GM18909 (cell line): ENCODE data around the gene DOCK3.

Source experiments
- ATAC-seq: cut with Tn5 transposase; IDR thresholded peaks from one replicate; pipeline ENCODE4 v1.9.1; 2021; ENCODE audit warnings: mild to moderate bottlenecking; ENCODE audit not compliant: unreplicated experiment, poor library complexity

The DOCK3 gene

DNA sequence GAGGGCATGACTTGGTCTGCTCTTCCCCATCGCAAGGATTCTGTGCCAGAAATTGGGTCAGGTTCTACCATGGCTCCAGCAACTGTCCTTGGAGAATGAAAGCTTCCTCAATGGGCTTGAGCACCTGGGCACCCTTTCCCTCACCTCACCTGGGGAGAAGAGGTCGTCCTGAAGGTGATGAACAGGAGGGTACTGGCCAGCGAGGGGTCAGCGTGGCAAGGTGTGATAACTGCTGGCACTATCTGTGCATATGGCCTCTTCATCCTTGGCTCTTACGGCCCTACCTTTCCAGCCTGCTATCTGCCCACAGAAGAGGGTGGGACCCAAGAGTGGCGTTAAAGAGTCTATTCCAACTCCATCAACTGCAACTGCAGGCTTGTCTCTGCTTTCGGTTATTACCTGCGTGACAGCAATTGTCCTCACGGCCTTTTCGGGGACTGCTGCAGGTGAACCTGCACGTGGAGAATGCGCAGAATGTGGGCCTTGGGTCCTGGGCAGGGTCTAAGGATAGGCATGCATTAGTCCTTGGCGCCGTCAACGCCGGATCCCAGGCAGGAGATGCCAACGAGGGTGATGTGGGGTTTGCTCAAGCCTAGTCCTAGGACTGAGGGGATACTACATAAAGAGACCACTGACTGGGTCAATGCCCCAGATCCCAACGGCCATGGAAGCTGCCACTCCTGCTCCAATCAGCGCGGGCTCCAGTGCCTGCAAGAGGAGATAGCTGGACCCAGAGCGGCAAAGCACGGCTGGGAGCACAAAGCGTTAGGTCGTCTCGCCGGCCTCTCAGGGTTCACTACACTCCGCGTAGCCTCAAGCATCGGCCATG, 715.7 kb downstream of the DOCK3 start:
- peak; percentile 19 for ATAC-seq

DNA sequence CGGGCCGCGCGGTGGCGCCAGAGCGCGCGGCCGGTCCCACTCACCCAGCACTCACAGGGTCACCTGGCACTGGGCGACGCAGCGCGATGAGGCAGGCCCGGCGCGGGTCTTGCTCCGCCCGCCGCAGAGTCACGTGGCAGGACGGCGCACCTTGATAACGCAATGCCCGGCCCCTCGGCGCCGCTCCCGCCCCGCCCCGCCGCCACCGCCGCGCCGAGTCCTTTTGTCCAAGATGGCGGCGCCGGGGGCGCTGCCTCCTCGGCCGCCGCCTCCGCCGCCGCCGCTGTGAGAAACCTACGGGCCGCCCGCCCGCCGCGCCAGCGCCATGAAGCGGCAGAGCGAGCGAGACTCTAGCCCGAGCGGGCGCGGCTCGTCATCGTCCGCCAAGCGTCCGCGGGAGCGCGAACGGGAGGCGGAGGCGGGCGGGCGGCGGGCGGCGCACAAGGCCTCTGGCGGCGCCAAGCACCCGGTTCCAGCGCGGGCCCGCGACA, 716.4 kb downstream of the DOCK3 start, which contains the start of gene RBM15B:
TSS of gene RBM15B (plus strand) at position 211 of the 491 bp plus-strand sequence. CDS start at position 326, 115 bp downstream.
- ATAC-seq = peak; percentile 93

DNA sequence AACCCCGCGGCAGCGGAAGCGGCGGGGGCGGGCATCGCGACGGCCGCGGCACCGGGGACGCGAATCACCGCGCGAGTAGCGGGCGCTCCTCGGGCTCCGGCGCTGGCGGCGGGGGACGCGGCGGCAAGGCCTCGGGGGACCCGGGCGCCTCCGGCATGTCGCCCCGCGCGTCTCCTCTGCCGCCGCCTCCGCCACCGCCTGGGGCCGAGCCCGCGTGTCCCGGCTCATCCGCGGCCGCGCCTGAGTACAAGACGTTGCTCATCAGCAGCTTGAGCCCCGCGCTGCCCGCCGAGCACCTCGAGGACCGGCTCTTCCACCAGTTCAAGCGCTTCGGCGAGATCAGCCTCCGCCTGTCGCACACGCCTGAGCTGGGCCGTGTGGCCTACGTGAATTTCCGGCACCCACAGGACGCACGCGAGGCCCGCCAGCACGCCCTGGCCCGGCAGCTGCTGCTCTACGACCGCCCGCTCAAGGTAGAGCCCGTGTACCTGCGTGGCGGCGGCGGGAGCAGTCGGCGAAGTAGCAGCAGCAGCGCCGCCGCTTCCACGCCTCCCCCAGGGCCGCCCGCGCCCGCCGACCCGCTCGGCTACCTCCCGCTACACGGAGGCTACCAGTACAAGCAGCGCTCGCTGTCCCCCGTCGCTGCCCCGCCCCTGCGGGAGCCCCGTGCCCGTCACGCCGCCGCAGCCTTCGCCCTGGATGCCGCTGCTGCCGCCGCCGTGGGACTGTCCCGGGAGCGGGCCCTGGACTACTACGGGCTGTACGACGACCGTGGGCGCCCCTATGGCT, 717.0 kb downstream of the DOCK3 start:
- ATAC-seq = peak; percentile 9

DNA sequence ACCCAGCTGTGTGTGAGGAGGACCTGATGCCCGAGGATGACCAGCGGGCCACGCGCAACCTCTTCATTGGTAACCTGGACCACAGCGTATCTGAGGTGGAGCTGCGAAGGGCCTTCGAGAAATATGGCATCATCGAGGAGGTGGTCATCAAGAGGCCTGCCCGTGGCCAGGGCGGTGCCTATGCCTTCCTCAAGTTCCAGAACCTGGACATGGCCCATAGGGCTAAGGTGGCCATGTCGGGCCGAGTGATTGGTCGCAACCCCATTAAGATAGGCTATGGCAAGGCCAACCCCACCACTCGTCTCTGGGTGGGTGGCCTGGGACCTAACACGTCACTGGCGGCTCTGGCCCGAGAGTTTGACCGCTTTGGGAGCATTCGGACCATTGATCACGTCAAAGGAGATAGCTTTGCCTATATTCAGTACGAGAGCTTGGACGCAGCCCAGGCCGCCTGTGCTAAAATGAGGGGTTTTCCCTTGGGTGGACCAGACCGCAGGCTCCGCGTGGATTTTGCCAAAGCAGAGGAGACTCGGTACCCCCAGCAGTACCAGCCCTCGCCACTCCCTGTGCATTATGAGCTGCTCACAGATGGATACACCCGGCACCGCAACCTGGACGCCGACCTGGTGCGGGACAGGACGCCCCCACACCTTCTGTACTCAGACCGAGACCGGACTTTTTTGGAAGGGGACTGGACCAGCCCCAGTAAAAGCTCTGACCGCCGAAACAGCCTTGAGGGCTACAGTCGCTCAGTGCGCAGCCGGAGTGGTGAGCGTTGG, 717.8 kb downstream of the DOCK3 start:
- ATAC-seq = no peak

DNA sequence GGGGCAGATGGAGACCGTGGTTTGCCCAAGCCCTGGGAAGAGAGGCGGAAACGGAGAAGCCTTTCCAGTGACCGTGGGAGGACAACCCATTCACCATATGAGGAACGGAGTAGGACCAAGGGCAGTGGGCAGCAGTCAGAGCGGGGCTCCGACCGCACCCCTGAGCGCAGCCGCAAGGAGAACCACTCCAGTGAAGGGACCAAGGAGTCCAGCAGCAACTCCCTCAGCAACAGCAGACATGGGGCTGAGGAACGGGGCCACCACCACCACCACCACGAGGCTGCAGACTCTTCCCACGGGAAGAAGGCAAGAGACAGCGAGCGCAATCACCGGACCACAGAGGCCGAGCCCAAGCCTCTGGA, 718.4 kb downstream of the DOCK3 start:
- no peak for ATAC-seq

DNA sequence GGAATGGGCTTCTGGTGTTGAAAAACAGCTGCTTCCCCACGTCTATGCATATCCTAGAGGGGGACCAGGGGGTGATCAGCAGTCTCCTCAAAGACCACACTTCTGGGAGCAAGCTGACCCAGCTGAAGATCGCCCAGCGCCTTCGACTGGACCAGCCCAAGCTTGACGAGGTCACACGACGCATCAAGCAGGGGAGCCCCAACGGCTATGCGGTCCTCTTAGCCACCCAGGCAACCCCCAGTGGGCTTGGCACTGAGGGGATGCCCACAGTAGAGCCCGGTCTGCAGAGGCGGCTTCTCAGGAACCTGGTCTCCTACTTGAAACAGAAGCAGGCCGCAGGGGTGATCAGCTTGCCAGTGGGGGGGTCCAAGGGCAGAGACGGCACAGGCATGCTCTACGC, 718.8 kb downstream of the DOCK3 start:
- ATAC-seq = no peak

DNA sequence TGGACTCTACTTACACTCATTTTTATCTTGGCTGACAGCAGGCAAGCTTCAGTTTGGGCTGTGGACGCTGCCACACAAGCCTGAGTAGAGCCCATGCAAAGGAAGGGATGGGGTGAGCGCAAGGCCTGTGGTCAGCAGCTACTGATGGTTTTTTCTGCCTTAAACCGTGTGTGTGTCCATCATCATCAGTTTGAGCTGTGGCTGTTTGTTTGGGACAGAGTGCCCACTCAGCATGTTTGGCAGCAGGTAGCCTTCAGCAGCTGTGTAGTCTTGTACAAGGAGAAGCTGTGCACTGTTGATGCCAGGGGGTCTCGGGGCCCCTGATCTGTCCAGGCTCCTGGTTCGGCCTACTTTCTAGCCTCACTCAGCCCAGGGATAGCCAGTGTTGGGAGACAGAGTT, 719.8 kb downstream of the DOCK3 start:
- no peak for ATAC-seq

DNA sequence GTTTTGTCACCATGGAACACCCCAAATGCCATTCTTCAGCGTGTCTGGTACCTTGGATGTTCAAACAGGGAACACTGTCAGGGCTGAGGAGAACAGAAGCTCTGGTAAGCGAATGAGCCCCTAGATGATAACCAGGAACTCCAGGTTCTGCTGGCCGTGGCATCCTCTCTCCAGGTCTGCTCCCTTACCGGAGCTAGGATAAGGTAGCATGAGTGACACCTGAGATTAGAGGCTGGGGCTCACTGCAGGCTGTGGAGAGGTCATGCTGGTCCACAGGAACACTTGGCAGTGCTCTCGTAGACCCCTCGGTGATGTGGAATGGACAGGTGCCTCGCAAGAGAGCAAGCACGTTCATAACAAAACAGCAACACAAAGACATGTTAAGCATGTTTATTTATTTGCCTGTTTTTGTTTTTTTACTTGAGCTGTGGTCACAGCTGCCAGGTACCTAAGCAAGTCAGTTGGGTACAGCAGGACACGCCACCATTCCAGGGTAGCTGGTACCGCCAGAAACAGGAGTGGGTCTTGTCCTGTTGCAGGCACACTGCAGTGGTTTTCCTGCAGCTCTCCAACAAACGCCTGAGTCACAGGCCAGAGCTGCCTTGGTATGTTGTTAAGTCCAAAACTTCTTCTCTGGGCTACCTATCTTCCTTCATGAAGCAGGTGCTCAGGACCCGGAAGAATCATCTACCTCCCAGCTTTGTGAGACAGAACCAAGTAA, 720.9 kb downstream of the DOCK3 start:
- no peak for ATAC-seq

DNA sequence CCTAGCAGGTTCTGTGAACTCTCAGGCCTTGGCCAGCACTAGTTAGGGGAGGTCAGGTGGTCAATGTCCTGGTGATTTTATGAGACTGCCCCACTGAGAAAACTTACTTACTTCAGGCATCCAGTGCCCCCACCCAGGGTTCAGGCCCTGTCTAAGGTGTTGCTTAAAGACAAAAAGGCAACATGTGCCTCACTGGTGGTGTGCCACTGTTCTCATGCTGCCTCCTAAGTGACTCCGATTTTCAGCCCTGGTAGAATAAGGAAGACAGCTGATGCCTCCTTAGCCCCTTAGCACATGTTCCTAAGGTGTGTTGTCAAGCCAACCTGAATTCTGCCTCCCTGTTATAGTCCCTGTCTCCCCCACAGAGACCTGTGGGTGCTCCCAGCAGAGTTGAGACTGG, 721.7 kb downstream of the DOCK3 start:
- no peak for ATAC-seq

DNA sequence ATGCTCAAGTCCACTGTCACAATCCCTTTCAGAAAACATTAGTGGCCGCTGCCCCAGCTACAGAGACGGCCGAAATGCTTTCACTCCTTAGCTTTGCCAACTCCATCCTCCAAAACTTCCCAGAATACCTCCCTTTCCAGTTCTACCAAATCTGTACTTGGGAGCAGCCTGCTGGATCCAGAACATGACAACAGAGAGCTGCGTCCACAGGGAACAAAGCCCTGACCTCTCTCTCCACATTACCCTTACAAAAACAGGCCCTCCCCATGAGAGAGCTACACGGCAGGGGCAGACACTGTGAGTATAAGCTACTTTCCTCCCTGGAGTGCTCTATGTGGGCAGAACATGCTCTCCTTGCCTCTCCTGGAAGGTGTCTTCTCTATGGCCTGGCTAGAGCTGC, 722.7 kb downstream of the DOCK3 start:
- ATAC-seq = no peak

DNA sequence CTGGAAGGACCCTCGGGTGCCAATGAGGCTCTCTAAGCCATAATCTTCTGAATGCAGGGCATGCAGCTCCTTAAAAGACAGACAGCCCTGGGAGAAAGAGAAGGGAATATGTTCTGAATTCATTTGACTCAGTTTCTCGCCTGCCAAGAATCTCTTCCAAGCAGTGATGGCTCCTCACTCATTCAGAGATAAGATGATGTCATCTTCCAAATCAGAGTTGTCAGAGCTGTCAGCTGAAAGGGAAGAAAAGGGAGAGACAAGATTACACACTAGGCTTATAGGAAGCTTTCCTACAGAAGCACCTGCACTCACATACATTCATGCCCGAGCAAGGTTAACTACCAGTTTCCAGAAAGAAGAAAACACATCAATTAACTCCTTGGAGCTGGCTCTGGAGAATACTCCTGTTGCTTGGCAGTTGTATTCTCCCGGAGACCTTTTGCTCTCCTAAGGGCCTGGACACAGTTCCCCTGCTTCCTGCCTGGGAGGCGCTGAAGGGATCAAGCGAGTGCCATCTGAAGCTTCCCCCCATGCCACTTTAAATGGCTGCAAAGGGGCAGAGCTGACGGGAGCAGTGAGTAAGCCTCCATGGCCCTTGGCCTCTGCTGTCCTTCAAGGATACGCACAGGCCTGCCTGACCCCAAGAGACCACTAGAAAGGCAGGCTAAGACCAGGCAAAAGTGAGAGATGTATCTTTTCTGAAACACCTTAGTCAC, 724.0 kb downstream of the DOCK3 start:
- ATAC-seq = no peak

DNA sequence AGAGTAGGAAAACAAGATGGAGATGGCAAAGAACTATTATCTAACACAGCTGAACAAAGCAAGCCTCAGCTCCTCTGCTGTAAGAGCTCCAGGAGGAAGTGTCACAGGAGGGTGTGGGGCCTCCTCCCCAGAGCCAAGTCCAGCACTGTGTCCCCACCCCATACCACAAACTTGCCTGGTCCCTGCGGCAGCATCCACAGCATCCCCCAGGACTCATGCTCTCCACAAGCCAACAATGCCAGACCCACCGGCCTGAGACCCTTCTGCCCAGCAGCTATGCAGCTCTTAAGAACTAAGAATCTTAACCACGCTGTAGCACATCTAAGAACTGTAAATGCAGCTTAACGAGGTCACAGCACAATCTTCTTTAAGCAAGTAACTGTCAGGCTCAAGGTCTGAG, 725.4 kb downstream of the DOCK3 start:
- no peak for ATAC-seq

DNA sequence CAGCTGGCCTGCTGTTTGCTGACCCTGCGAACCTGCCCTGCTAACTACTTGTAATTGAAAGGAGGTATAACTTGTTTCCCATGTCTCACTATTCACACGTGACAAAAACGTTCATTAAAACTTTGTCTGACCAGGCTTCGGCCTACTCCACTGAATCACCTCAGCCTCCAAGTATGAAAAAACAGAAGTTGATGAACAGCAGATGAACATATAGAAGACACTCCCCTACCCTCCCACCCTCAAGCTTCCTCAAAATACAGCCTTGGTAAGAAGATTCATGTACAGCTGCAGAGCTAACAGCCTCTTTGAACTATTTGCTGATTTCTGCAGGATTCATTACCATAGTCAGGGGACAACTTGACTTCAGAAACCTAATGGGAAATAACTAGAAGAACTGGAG, 727.0 kb downstream of the DOCK3 start:
- no peak for ATAC-seq

DNA sequence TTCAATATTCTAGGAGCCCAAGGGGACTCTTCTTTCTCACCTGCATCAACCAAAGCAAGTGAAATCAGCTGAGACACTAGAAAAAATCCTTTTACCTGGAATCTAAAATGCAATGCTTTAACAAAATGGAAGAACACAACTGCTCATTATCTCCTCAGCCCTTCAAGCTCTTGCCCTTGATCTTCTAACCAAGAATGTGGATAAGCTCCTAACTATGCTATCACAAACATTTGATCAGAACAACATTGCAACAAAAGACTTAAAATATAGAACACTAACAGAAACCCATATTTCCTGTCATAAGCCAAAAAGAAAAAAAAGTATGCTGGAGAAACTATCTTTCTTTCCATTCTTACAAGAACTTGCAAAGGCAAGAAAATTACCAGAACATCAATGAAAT, 728.9 kb downstream of the DOCK3 start:
- no peak for ATAC-seq

DNA sequence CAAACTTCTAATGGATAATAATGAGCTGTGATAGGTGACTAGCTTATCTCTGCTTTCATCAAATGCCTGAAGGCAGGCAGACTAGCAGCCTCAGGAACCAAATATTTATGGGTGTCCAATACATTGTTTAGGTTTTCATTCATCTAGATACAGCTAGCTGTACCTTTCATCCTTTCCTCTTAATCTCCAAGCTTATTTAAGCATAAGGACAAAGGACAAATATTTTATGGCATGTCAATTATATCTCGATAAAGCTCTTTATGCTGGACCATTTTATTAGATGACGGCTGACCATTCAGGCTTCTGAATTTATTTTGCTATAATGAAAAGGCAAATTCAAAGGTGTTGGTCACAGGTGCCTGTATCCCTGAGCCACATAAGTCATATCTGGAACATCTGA, 733.3 kb downstream of the DOCK3 start:
- ATAC-seq = no peak

DNA sequence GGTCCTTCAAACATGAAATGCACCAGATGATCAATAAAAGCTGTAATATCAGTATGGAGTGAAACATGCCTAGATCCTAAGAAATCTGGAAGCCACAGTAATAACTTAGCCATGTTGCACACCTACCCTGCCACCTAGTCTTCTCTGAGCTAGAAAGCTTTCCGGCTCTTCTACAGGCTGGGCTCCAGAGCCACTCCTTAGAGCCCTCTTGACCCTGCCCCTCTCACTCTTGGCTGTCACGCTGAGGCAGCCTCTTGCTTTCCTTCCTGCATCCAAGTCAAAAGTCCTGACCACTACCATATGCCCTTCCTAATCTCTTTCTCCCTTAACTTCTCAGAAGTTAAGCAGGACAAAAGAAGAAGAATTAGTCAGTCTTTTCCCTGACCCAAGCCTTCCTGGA, 734.1 kb downstream of the DOCK3 start:
- no peak for ATAC-seq

DNA sequence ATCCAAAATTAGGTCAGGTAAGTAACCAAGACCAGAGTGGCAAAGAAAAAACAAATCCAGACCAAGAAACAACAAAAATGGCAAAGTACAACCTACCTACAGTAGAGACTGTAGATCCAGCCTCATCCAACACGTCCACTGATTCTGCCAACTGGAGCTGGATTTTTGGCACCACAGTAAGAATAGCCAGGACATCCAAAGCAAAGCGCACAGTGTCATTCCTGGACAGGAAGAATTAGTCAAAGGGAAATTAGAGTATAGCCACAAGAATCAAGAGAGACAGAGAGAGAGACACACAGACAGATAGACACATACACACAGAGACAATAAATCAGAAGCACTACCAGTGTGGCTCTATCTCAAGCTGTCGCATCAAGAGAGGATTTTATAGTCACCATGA, 747.5 kb downstream of the DOCK3 start:
- no peak for ATAC-seq

DNA sequence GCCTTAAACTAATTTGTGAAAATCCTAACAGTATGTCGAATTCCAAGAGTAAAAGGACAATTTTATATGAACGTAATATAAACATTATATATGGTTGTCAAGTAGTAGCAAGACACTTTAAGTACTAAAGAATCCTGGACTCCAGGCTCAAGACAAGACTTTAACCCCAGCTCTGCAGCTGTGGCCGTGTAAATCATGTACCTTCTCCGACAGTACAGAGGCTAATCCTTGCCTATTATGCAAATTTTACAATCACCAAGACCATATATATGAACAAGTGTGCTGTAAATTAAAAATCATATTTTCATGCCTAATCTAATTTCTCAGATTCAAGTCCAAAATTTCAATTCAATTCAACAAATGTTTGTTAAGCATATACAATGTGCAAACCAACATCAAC, 752.2 kb downstream of the DOCK3 start:
- no peak for ATAC-seq

DNA sequence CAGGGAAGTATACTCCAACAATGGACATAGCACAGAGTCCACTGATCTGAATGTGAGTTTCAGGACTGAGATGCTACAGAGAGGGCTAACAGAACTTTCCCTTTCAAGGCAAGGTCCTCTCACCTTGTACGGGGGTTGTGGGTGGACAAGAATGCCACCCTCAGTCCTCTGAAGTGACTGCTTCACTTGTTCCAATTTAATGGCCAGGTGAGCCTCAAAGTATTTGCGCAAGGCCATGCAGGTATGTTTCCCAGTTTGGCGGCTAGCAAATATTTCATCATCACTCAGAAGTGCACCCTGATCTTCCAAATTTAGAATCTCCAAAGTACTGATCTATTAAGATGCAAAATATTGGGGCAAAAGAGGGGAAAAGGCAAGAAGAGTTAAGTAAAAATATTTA, 754.4 kb downstream of the DOCK3 start:
- ATAC-seq = no peak
